COR-L47 (cell line): ENCODE results near the gene FTCD.
"Not testable (repeated sequence)": the region's sequence is repeated elsewhere in the genome, so short reads cannot be mapped to it uniquely, and the experiment has no call there.

Experiments used
- DNase-seq: peaks from one replicate; lab custom pipeline; 2025; lab: John Stamatoyannopoulos, UW

Gene FTCD

GRCh38 chr21:46188226-46189212 lies 33.1 kb upstream of the FTCD start:
- no peak for DNase-seq

GRCh38 chr21:46187814-46188213 lies 32.4 kb upstream of the FTCD start:
- no peak for DNase-seq

- no peak for DNase-seq
Measured at GRCh38 chr21:46187261-46187660, 31.9 kb upstream of the FTCD start.

- DNase-seq: no peak
Measured at GRCh38 chr21:46185716-46186115, 30.3 kb upstream of the FTCD start.

GRCh38 chr21:46184625-46185555 lies 29.5 kb upstream of the FTCD start:
- peak; percentile 51 for DNase-seq

- DNase-seq: no peak
Measured at GRCh38 chr21:46183910-46184624, 28.7 kb upstream of the FTCD start, which contains the start of gene SPATC1L. TSS of gene SPATC1L (minus strand) at chr21:46184459. CDS start at chr21:46182816, 1,643 bp downstream.

GRCh38 chr21:46183337-46183909 lies 28.0 kb upstream of the FTCD start:
- DNase-seq: not testable (repeated sequence)

- DNase-seq: no peak
Measured at GRCh38 chr21:46182548-46183336, 27.4 kb upstream of the FTCD start.

GRCh38 chr21:46181953-46182547 lies 26.7 kb upstream of the FTCD start:
- DNase-seq: no peak

GRCh38 chr21:46181436-46181835 lies 26.1 kb upstream of the FTCD start:
- no peak for DNase-seq

GRCh38 chr21:46180778-46181391 lies 25.5 kb upstream of the FTCD start:
- no peak for DNase-seq

- DNase-seq: no peak
Measured at GRCh38 chr21:46180079-46180722, 24.8 kb upstream of the FTCD start.

- no peak for DNase-seq
Measured at GRCh38 chr21:46179708-46180078, 24.3 kb upstream of the FTCD start.

- no peak for DNase-seq
Measured at GRCh38 chr21:46178961-46179360, 23.6 kb upstream of the FTCD start.

- DNase-seq: not testable (repeated sequence)
Measured at GRCh38 chr21:46176443-46177129, 21.2 kb upstream of the FTCD start.

- DNase-seq: no peak
Measured at GRCh38 chr21:46173573-46173972, 18.2 kb upstream of the FTCD start.

- no peak for DNase-seq
Measured at GRCh38 chr21:46172863-46173528, 17.6 kb upstream of the FTCD start.
